GM08714 (cell line): ENCODE measurements around the gene SDC3.
"Not testable (repeated sequence)": the region's sequence is repeated elsewhere in the genome, so short reads cannot be mapped to it uniquely, and the experiment has no call there.

Experiments used
- H3K4me3 ChIP-seq: fragments of 200-500 bp; sonication (Bioruptor generic); 2 replicates; pipeline ENCODE4 v1.5.1; 2014; ENCODE audit warnings: mild to moderate bottlenecking, low read length, inconsistent platforms
- ZNF274 ChIP-seq: IDR thresholded peaks from 2 replicates; pipeline ENCODE4 v1.6.1; 2012; ENCODE audit warnings: mild to moderate bottlenecking, low read depth, low read length

Gene SDC3

DNA sequence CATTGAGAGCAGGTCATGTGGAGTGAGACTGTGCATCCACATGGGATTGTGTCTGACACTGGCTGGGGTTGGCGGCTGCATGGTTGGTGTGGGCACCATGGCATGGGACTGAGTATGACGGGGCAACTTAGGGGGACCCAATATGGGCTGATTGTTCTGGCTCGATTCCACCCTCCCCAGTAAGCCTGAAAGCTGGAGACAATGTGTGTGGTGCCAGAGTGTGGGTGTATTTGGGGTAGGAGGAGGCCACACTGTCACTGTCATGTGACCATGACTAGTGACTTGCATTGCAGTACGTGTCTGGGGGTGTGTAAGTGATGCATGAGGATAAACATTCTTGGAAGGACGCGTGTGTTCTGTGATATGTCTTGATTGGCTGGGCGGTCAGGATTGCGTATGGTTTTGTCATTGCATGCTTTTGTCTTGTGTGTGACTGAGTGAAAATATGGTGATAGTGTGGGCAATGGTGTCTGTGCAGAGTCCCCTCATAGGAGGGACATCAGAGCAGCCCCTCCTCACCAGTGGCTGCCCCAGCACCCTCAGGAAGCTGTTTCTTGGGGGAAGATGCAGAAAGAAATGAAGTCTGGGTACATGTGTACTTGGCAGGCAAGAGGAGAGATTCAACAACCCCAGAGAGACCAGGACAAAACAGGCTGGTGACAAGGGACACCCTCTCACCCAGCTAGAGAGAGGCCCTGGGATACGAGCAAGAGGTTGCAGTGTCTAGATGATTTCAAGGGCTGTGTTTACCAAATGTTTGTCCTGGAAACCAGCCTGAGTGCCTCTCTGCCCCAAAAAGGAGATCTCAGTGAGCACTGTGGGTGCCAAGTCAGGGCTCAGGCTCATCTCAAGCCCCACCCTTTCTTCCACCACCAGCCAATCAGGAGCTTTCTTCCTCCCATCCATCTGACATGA is 36.3 kb downstream of the SDC3 start:
- TF ChIP-seq ZNF274: no peak
- no peak overlapping the region for H3K4me3 ChIP-seq

DNA sequence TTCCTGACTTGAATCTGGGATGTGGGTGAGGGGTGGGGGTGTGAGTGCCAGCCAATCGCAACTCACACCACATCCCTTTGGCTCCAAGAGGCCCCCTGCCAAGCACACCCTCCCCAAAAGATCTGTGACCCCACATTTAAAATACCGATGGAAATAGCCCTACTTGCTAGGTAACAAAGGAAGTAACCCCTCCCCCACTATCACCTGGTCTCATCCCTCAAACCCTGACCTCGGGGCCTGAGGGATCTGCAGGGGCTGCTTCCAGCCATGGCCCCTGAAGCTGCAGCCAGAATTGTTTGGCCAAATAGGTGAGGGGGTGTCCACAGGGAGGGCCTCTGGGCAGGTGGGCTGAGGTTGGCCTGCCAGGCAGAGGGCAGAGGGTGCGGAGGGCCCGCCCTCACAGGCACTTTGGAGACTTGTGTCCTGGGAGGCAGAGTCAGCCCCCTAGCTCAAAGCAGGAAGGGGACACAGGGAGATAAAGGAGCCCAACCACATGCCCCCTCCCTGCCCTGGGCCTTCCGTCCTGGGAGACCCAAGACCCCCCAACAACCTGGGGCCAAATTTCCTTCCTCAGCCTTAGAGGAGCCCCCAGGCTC is 37.2 kb downstream of the SDC3 start:
- no peak overlapping the region for H3K4me3 ChIP-seq
- no peak for TF ChIP-seq ZNF274

DNA sequence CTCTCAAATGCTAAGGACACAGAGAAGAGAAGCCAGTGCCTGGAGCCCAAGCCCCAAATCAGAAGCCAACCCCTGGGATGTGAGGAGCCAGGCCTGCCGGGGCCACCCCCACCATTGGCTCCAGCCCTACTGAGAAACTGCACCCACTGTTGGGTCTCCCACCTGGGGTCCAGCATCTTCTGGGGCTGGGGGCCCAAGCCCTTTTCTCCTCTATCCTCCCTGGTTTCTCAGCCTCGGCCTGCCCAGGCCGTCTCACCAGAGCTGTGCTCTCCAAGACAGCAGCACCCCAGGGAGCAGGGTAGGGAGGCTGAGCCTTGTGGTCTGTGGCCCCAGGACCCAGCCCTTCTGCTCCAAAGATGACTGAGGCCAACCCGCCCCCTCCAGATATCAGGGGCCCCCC is 37.9 kb downstream of the SDC3 start:
- no peak for TF ChIP-seq ZNF274

DNA sequence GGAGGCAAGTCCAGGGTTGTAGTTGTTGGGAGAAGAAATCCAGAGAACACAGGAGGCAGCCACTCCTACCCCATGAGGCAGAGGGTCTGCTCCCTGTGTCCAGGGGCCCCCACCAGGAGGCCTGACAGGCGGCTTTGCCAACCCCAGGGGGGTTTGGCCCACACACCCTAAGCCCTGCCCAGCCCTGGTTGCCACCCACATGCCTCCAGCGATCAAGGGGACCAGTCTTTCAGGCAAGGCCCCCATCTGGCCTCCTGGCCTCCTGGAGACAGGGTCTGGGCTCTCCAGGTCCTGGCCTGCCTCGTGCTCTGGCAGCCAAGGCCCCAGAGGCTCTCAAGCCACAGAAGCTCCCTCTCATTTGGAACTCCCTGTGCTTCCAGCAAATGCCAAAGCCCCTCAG is 38.5 kb downstream of the SDC3 start:
- TF ChIP-seq ZNF274: no peak
- no peak overlapping the region for H3K4me3 ChIP-seq

More for the DNA sequence above, 37.9 kb downstream of the SDC3 start:
- H3K4me3 ChIP-seq: no peak overlapping the region

DNA sequence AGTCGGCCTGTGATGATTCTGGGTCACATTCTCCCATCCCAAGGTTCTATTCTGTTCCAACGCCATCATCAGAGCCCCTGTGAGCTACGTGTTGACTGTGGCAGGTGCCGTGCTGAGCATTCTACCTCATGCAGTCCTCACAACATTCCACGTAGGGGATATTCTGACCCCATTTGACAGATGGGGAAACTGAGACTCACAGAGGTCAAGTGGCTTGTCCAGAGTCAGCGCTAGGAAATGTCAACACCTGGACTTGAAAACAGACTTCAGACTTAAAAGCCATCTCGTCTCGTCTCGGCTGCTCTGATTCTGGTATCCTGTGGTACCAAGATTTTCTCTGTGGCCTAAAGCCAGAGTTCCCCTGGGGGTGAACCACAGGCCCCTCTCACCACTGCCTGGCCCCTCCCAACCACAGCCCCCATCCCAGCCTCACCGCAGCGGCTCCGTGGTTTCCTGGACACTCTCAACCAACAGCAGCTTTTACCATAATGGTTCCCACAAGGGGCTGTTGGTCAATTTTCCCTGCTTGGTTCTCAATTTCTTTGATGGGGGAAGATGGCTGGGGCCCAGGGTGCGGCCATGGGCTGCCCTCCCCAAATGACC is 39.6 kb downstream of the SDC3 start:
- H3K4me3 ChIP-seq: no peak overlapping the region

DNA sequence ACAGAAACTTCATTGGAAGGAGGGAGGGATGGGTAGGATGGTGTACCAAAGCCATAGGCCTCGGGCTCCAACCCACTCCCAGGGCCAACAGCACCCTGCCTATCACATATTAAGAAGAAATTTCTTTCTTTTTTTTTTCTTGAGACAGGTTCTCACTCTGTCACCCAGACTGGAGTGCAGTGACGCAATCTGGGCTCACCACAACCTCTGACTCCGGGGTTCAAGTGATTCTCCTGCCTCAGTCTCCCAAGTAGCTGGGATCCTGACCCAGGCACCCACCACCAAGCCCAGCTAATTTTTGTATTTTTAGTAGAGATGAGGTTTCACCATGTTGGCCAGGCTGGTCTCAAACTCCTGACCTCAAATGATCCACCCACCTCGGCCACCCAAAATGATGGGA is 40.5 kb downstream of the SDC3 start:
- H3K4me3 ChIP-seq: not testable (repeated sequence)

More for the DNA sequence above, 39.6 kb downstream of the SDC3 start:
- no peak for TF ChIP-seq ZNF274

DNA sequence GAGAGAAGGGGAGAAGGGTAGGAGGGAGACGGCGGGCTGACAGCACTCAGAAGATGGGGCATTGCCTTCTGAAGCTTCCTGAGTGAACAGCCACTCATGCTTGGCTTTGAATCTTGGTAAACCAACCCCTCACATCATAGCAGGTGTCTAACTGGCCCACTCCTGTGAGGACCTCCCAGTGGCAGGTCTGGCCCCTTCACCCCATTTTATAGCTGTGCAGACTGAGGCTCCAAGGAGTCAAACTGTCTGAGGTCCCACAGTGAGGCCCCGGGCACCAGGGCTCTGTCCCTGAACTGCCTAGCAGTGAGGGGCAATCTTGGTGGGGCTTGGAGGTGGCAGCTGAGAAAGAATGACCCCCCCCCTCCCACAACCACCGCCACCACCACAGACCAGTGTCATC is 41.0 kb downstream of the SDC3 start:
- no peak for TF ChIP-seq ZNF274
- no peak overlapping the region for H3K4me3 ChIP-seq

DNA sequence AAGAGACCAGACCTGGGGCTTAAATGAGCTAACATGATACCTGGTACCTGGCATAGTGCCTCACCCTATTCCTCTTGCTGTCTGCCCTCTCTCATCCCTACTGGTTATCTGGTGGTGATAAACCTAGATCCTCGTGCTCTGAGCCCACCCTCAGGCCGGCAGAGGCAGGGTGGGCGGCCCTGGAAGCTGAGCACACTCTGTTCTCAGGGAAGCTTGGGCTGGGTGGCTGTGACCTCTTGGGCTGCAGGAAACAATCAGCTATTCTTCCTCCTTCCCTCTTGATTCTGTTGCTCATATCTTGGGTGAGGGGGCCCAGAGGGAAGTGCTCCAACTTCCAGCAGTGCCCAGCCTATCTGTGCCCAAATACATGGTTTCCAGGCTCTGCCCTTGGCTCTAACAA is 42.0 kb downstream of the SDC3 start:
- TF ChIP-seq ZNF274: no peak
- no peak overlapping the region for H3K4me3 ChIP-seq

DNA sequence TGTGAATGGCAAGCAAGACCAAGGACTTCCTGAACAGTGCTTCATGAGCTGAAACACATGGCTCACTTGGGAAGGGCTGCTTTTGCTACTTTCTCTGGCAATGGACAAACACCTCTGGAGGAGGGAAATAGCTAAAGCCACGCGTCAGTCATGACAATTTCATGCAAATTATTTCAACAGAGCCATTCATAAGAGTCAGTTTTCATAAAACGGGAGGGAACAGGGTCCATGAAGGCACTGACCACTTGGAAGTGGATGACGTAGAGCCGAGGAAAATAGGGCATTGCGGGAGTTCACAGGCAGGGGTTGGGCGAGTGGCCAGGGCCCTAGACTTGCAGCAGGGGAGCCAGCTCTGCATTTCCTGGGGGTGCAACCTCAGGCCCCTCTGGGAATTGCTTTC is 43.9 kb downstream of the SDC3 start:
- no peak for TF ChIP-seq ZNF274
- H3K4me3 ChIP-seq: no peak overlapping the region

DNA sequence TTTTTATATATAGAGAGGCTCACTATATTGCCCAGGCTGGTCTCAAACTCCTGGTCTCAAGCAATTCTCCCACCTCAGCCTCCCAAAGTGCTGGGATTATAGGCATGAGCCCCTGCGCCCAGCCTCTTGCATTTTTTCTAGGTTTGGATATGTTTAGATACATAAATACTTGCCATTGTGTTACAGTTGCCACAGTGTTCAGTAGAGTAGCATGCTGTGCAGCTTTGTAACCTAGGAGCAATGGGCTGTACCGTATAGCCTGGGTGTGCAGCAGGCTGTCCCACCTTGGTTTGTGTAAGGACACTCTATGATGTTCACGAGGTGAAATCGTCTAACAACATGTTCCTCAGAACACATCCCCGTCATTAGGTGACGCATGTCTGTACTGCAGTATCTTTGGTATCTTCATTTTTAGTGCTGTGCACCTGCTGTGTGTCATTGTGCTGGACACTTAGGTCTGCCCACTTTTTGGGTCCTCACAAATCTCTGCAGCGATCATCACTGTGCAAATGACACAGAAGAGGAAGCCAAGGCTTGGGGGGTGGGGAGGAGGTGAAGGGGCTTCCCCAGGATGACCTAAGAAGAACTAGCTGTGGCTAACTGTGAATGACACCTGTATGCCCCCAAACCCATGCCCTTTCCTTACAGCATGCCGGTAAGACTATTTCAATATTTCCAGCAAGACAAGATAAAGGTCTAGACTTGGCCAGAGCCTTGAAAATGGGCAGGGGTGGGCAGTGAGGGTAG is 44.5 kb downstream of the SDC3 start:
- TF ChIP-seq ZNF274: no peak
- H3K4me3 ChIP-seq: no peak overlapping the region

DNA sequence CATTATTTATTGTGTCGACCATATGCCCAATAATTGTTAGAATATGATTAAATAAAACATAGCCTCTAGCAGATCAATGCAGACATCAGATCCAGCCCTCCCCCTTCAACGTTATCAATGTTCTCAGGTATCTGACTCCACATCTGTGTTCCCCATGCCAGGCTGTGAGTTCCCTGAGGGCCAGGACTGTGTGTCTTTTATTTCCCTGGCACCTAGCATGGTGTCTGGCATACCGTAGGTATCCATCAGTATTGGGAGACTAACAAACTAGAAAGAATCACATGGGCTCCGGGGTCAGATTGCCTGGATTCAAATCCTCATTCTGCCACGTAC is 48.3 kb downstream of the SDC3 start:
- TF ChIP-seq ZNF274: no peak
- no peak overlapping the region for H3K4me3 ChIP-seq

DNA sequence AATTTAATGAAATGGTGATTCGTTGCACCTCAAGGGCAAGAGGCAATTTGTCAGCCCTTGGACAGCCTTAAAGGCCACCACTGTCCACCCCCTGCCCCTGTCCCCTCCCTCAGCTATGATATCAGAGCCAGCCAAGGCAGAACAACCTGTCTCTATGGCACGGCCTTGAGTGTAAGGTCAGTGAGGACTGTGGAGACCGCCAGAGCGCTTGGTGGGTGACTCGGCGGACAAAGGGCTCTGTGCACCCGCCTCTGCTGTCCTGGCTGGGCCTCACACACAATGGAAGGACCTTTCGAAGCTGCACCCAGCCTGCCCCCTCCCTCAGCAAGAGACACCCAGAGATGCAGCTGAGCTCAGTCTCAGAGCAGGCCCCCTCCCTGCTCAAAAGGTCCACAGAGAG is 50.6 kb downstream of the SDC3 start:
- no peak for TF ChIP-seq ZNF274

DNA sequence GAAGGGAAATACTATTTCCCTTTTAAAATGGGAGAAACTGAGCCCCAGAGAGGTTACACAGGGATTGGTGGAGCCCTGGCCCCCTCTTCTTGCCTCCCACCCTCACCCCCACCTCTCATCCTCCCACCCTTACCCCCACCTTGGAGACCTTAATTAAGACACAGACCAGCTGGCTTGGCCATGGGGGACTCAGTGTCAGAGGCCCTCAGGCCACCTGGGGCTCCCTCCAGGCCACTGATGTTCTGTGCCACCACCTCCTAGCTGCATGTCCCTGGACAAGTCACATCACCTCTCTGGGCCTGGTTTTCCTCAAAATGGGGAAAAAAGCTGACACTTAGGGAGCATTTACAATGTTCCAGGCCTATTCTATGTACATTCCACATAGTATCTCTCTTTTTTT is 51.5 kb downstream of the SDC3 start:
- TF ChIP-seq ZNF274: no peak

More for the DNA sequence above, 50.6 kb downstream of the SDC3 start:
- H3K4me3 ChIP-seq: no peak overlapping the region

DNA sequence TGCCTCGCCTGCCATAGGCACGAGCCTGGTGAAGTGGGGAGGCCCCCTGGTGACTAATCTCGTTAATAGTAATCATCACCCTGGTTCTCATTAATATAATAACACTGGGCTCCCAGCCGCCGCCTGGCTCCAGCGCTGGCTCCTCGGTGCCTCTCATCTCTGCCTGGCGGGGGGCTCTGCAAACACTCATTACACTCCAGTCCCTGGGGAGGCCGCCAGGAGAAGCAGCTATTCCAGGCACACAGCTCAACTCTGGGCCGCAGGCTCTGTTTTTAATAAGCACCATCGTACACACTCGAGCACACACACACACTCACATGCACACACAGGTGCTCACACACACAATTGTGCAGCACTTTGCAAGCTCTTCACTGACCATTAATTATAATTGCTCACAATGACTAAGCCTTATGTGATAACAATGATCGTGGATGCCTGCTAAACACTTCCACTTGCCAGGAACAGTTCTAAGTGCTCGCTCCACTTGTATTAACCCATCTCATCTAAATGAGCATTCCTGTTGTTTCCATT is 52.2 kb downstream of the SDC3 start:
- H3K4me3 ChIP-seq: no peak overlapping the region
- no peak for TF ChIP-seq ZNF274

More for the DNA sequence above, 51.5 kb downstream of the SDC3 start:
- H3K4me3 ChIP-seq: no peak overlapping the region

DNA sequence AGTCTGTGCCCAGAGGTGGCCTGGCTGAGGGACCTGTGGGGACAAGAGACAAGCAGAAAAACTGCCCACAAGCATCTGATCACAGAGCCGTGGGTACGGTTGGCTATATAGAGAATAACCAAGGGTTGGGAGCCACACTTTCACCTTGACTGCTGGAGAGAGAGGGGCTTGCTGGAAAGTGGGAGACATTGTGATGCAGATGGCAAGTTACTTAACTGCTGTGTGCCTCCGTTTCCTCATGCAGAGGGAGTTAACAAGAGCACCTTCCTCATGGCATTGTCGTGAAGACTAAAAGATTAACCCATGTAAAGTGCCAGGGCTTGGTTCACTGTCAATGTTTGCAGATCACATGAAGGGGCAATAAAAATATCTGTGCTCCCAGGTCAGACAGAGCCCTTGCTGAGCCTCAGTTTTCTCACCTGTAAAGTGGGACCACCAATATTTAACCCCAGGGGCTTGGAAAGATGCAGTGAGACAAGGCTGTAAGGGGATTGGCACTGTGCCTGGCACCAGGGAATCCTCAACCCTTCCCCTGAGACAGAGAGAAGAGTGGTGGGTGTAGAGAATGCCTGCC is 52.8 kb downstream of the SDC3 start:
- no peak for TF ChIP-seq ZNF274
- no peak overlapping the region for H3K4me3 ChIP-seq
